WTC11 (cell line): Measurements from ENCODE around the gene USH2A. TPM values are rescaled to one million over a fixed set of nuclear protein-coding genes. Genes with fewer than 3 reads are reported as not detected.

Source experiments
- ATAC-seq: fragments of 200-7000 bp; cut with Tn5 transposase; 2 replicates; pipeline ENCODE4 v1.10.0; 2021; ENCODE audit warnings: mild to moderate bottlenecking, moderate library complexity
- CTCF ChIA-PET: fragments of 300-600 bp; sonication (Branson Sonifier 250); formaldehyde crosslinking; loops from one replicate; lab custom pipeline; 2021; ENCODE audit warnings: antibody characterized with exemption; lab: Charles Lee
- POLR2A ChIA-PET: fragments of 350-600 bp; sonication (Branson Sonifier 250); formaldehyde crosslinking; loops from one replicate; lab custom pipeline; 2021; ENCODE audit warnings: antibody characterized with exemption; lab: Charles Lee
- DNase-seq: peaks from one replicate; pipeline ENCODE4 v3.0.0; 2021; ENCODE audit warnings: low spot score
- H3K27ac Mint-ChIP-seq: 2 replicates; pipeline ENCODE4 v1.8.0; 2021; ENCODE audit warnings: mixed read lengths
- H3K27me3 Mint-ChIP-seq: 2 replicates; pipeline ENCODE4 v1.8.0; 2021; ENCODE audit warnings: low read depth, mild to moderate bottlenecking, moderate library complexity, mixed read lengths
- H3K36me3 Mint-ChIP-seq: 2 replicates; pipeline ENCODE4 v1.8.0; 2021; ENCODE audit warnings: mixed read lengths
- H3K4me1 Mint-ChIP-seq: 2 replicates; pipeline ENCODE4 v1.8.0; 2022; ENCODE audit warnings: mixed read lengths
- H3K4me3 Mint-ChIP-seq: 2 replicates; pipeline ENCODE4 v1.8.0; 2021; ENCODE audit warnings: mild to moderate bottlenecking, moderate library complexity, mixed read lengths
- H3K9me3 Mint-ChIP-seq: 2 replicates; pipeline ENCODE4 v1.8.0; 2021; ENCODE audit warnings: mixed read lengths
- AR ChIP-seq: fragments of 250-450 bp; sonication (Bioruptor Pico); IDR thresholded peaks from 2 replicates; pipeline ENCODE4 v1.9.0; 2021; ENCODE audit warnings: mild to moderate bottlenecking
- ATF2 ChIP-seq: sonication (generic); formaldehyde crosslinking; IDR thresholded peaks from 2 replicates; pipeline ENCODE4 v1.8.1; 2022; ENCODE audit warnings: low read depth, missing genetic modification reagents, borderline replicate concordance
- CTCF ChIP-seq: fragments of 200-600 bp; IDR thresholded peaks from 2 replicates; pipeline ENCODE4 v1.8.0; 2022; ENCODE audit warnings: antibody characterized with exemption
- ELF4 ChIP-seq: sonication (generic); formaldehyde crosslinking; IDR thresholded peaks from 2 replicates; pipeline ENCODE4 v1.8.1; 2022; ENCODE audit warnings: low read depth, mild to moderate bottlenecking, moderate library complexity, missing genetic modification reagents
- FOXJ3 ChIP-seq: sonication (generic); formaldehyde crosslinking; IDR thresholded peaks from 2 replicates; pipeline ENCODE4 v1.9.0; 2021; ENCODE audit warnings: missing genetic modification reagents, mild to moderate bottlenecking, borderline replicate concordance
- FOXK1 ChIP-seq: sonication (generic); formaldehyde crosslinking; IDR thresholded peaks from 2 replicates; pipeline ENCODE4 v1.8.0; 2022; ENCODE audit warnings: mild to moderate bottlenecking, moderate library complexity, missing genetic modification reagents
- HMGA2 ChIP-seq: fragments of 250-450 bp; sonication (Bioruptor Pico); IDR thresholded peaks from 2 replicates; pipeline ENCODE4 v1.4.0; 2021; ENCODE audit warnings: mild to moderate bottlenecking, moderate library complexity
- JAZF1 ChIP-seq: fragments of 250-450 bp; sonication (Bioruptor Pico); IDR thresholded peaks from 2 replicates; pipeline ENCODE4 v1.9.0; 2021; ENCODE audit warnings: moderate library complexity, mild to moderate bottlenecking, inconsistent platforms
- KAT7 ChIP-seq: sonication (generic); formaldehyde crosslinking; IDR thresholded peaks from 2 replicates; pipeline ENCODE4 v1.8.1; 2023; ENCODE audit warnings: missing genetic modification reagents, mild to moderate bottlenecking, borderline replicate concordance
- MXD4 ChIP-seq: fragments of 250-450 bp; sonication (Bioruptor Pico); IDR thresholded peaks from 2 replicates; pipeline ENCODE4 v1.8.0; 2021; ENCODE audit warnings: mild to moderate bottlenecking, moderate library complexity, borderline replicate concordance
- ZNF219 ChIP-seq: sonication (generic); formaldehyde crosslinking; IDR thresholded peaks from 2 replicates; pipeline ENCODE4 v1.8.0; 2023; ENCODE audit warnings: missing genetic modification reagents, mild to moderate bottlenecking, borderline replicate concordance
- ZNF416 ChIP-seq: fragments of 250-450 bp; sonication (Bioruptor Pico); IDR thresholded peaks from 2 replicates; pipeline ENCODE4 v1.9.0; 2021; ENCODE audit warnings: mild to moderate bottlenecking, inconsistent platforms
- ZNF425 ChIP-seq: fragments of 250-450 bp; sonication (Bioruptor Pico); conservative IDR thresholded peaks from 2 replicates; pipeline ENCODE4 v1.9.0; 2021; ENCODE audit warnings: mild to moderate bottlenecking
- total RNA-seq: library from RNA; stranded (reverse); gene quantifications from 3 replicates; pipeline ENCODE4 v1.2.3, GENCODE V29; 2021
- TF ChIP-seq, protein P1 (sequence below): sonication (generic); formaldehyde crosslinking; IDR thresholded peaks from 2 replicates; pipeline ENCODE4 v1.8.1; 2022; ENCODE audit warnings: mild to moderate bottlenecking, moderate library complexity, missing genetic modification reagents
- TF ChIP-seq, protein P2 (sequence below): sonication (generic); formaldehyde crosslinking; IDR thresholded peaks from 2 replicates; pipeline ENCODE4 v1.8.1; 2023; ENCODE audit warnings: mild to moderate bottlenecking, moderate library complexity, missing genetic modification reagents
- TF ChIP-seq, protein P3 (sequence below): sonication (generic); formaldehyde crosslinking; IDR thresholded peaks from 2 replicates; pipeline ENCODE4 v1.8.1; 2023; ENCODE audit warnings: mild to moderate bottlenecking, missing genetic modification reagents, moderate library complexity

Gene USH2A
- total RNA-seq, 1 experiment from 2014 or later, result 0.37 TPM

- DNase-seq, result no peak
- no peaks in the 10 kb centered on the region for H3K27me3 Mint-ChIP-seq
- TF ChIP-seq HMGA2 (CRISPR knock-in tag) (no peak), MXD4 (no peak), ELF4 (CRISPR knock-in tag) (no peak), ZNF416 (CRISPR knock-in tag) (no peak)
- TF ChIP-seq, all 79 proteins: peak for 0
- Mint-ChIP-seq H3K27ac (no peak overlapping the region), H3K4me3 (no peak overlapping the region), H3K9me3 (peaks cover 3% of the 10 kb centered on the region; the same call in 1 of the 2 replicates), H3K36me3 (no peaks in the 10 kb centered on the region), H3K4me1 (peaks cover 3% of the 10 kb centered on the region; the same call in 1 of the 2 replicates)
- ChIA-PET CTCF (no interaction called here), POLR2A (no interaction called here)
- ATAC-seq, result no peak
Observed at GRCh38 chr1:215819114-215819513, 604.1 kb downstream of the USH2A start.

DNA sequence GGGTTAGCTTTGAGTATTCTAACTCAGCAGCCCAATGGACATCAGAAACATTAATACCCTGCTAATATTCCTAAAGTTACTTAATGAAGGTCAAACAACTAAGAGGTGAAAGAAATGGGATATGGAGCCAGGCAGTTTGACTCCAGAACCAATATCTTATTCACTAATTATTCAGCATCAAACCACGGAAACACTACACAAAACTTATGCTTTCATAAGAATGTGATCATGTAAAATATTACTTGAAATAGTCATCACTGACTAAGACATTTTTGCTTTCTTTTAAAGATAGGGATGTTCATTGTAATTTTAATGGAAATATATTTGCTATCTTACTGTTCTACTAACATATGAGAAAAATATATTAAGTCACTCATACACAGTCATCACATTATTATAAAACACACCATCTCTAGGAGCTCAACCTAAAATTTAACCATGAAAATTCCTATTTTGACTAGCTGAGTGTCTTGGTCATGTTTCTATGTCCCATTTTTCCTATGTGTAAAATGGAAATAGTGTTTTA lies 615.3 kb downstream of the USH2A start:
- ATAC-seq (no peak), DNase-seq (no peak)
- H3K4me3 Mint-ChIP-seq, result no peak overlapping the region
- H3K4me1 Mint-ChIP-seq, result peaks cover 5% of the 10 kb centered on the region
- H3K9me3 Mint-ChIP-seq, result peaks cover 39% of the 10 kb centered on the region
- POLR2A ChIA-PET, result no interaction called here
- TF ChIP-seq, protein P1, sequence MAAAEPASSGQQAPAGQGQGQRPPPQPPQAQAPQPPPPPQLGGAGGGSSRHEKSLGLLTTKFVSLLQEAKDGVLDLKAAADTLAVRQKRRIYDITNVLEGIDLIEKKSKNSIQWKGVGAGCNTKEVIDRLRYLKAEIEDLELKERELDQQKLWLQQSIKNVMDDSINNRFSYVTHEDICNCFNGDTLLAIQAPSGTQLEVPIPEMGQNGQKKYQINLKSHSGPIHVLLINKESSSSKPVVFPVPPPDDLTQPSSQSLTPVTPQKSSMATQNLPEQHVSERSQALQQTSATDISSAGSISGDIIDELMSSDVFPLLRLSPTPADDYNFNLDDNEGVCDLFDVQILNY (CRISPR knock-in tag), result no peak
- no peak for TF ChIP-seq FOXJ3 (CRISPR knock-in tag)
- TF ChIP-seq FOXK1 (CRISPR knock-in tag), result no peak
- TF ChIP-seq AR (CRISPR knock-in tag), result no peak
- TF ChIP-seq HMGA2 (CRISPR knock-in tag), result no peak
- TF ChIP-seq, protein P2, sequence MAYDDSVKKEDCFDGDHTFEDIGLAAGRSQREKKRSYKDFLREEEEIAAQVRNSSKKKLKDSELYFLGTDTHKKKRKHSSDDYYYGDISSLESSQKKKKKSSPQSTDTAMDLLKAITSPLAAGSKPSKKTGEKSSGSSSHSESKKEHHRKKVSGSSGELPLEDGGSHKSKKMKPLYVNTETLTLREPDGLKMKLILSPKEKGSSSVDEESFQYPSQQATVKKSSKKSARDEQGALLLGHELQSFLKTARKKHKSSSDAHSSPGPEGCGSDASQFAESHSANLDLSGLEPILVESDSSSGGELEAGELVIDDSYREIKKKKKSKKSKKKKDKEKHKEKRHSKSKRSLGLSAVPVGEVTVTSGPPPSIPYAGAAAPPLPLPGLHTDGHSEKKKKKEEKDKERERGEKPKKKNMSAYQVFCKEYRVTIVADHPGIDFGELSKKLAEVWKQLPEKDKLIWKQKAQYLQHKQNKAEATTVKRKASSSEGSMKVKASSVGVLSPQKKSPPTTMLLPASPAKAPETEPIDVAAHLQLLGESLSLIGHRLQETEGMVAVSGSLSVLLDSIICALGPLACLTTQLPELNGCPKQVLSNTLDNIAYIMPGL (CRISPR knock-in tag), result no peak
- no peak for TF ChIP-seq ZNF425 (CRISPR knock-in tag)
- no peak for TF ChIP-seq ELF4 (CRISPR knock-in tag)
- TF ChIP-seq, protein P3, sequence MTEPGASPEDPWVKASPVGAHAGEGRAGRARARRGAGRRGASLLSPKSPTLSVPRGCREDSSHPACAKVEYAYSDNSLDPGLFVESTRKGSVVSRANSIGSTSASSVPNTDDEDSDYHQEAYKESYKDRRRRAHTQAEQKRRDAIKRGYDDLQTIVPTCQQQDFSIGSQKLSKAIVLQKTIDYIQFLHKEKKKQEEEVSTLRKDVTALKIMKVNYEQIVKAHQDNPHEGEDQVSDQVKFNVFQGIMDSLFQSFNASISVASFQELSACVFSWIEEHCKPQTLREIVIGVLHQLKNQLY (CRISPR knock-in tag), result no peak
- no peaks in the 10 kb centered on the region for H3K27me3 Mint-ChIP-seq
- CTCF ChIA-PET, result no interaction called here
- peaks cover 21% of the 10 kb centered on the region for H3K36me3 Mint-ChIP-seq
- no peak overlapping the region for H3K27ac Mint-ChIP-seq

DNA sequence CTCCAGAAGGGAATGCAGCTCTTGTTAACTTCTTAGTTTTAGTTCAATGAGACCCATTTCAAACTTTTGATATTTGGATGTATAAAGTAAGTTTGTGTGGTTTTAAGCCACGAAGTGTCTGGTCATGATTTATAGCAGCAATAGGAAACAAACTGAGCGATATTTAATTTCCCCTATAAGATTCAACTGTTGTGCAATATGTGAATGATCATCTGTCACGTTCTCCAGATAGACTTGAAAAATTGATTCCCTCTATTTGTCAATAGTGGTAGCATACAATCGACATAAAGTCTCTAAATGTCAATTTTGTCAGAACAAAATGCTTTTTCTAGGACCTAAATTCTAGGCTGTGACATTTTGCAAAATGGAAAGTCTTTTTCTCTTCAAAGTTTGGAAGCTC lies 616.0 kb downstream of the USH2A start:
- CTCF ChIA-PET, result no interaction called here
- no peak overlapping the region for H3K4me3 Mint-ChIP-seq
- no peak for TF ChIP-seq JAZF1 (CRISPR knock-in tag)
- TF ChIP-seq AR (CRISPR knock-in tag), result no peak
- no peak for TF ChIP-seq CTCF
- no peak for TF ChIP-seq KAT7
- no peak for TF ChIP-seq ATF2 (CRISPR knock-in tag)
- no peak for TF ChIP-seq ZNF219 (CRISPR knock-in tag)

More for the DNA sequence above, 616.0 kb downstream of the USH2A start:
- no peak overlapping the region for H3K27ac Mint-ChIP-seq
- ATAC-seq (no peak), DNase-seq (no peak)
- no peaks in the 10 kb centered on the region for H3K27me3 Mint-ChIP-seq
- H3K4me1 Mint-ChIP-seq, result peaks cover 5% of the 10 kb centered on the region
- H3K9me3 Mint-ChIP-seq, result peaks cover 32% of the 10 kb centered on the region
- peaks cover 13% of the 10 kb centered on the region for H3K36me3 Mint-ChIP-seq
- POLR2A ChIA-PET, result no interaction called here
